ENCODE data around the gene TNNI2. TPM values are rescaled to one million over a fixed set of nuclear protein-coding genes. Genes with fewer than 3 reads are reported as not detected.

Gene TNNI2
- total and polyA plus RNA-seq, 2 donors (not counting 3 experiments of a cell fraction or from before 2014, with no cell fraction given): not detected

GRCh38 chr11:1864231-1864630, 25.4 kb downstream of the TNNI2 start:
- Histone ChIP-seq H2AFZ (ENCODE audit: low read depth, low read length) (peak overlapping the region; percentile 88), H3K36me3 (ENCODE audit: control insufficient read depth in 2 of 2, extremely low read depth in 1 of 2, insufficient read depth in 2 of 2, low read length in 2 of 2) (no peaks in the 10 kb centered on the region), H3K27me3 (ENCODE audit: control insufficient read depth in 2 of 2, insufficient read depth in 2 of 2, low read length in 2 of 2) (no peaks in the 10 kb centered on the region), H3K9me1 (replicated peaks; ENCODE audit: control insufficient read depth, extremely low read depth, insufficient read depth, low read length) (no peaks in the 10 kb centered on the region), H3K9me3 (replicated peaks; ENCODE audit: control insufficient read depth, insufficient read depth, low read length) (no peaks in the 10 kb centered on the region), H3K9ac (replicated peaks; ENCODE audit: extremely low read depth, insufficient read depth, low read length) (no peak overlapping the region), H3K27ac (ENCODE audit: insufficient read depth, low read depth, low read length) (no peak overlapping the region), H3K4me3 (replicated peaks in 1 of 3; ENCODE audit: insufficient read depth in 1 of 3, low read depth in 1 of 3, low read length in 3 of 3) (no peak overlapping the region), H3K79me2 (ENCODE audit: control insufficient read depth, insufficient read depth, low read length) (no peaks in the 10 kb centered on the region), H4K20me1 (replicated peaks; ENCODE audit: control insufficient read depth, extremely low read depth, insufficient read depth, low read length) (no peaks in the 10 kb centered on the region), H3K4me2 (ENCODE audit: insufficient read depth, low read length) (no peak overlapping the region), H3K4me1 (ENCODE audit: control insufficient read depth, extremely low read depth, insufficient read depth, low read length) (peaks cover 12% of the 10 kb centered on the region)
- FAIRE-seq: no peak
- TF ChIP-seq POLR2AphosphoS5 (IDR thresholded peaks at IDR 0.05; ENCODE audit: insufficient read depth, low read depth, low read length) (no peak), JUN (IDR thresholded peaks at IDR 0.05; ENCODE audit: borderline replicate concordance, insufficient read depth, insufficient read length, low read depth) (no peak), EZH2 (IDR thresholded peaks at IDR 0.05; ENCODE audit: borderline replicate concordance, low read depth, low read length, severe bottlenecking) (no peak), GATA2 (IDR thresholded peaks at IDR 0.05; ENCODE audit: insufficient read depth, insufficient read length, low read depth, low read length) (no peak), FOS (IDR thresholded peaks at IDR 0.05; ENCODE audit: borderline replicate concordance, insufficient read depth, low read length) (no peak), POLR2A (IDR thresholded peaks at IDR 0.05; ENCODE audit: low read depth, low read length) (no peak), MYC (IDR thresholded peaks at IDR 0.05; ENCODE audit: low read depth, low read length) (no peak)
- TF ChIP-seq, protein P1, sequence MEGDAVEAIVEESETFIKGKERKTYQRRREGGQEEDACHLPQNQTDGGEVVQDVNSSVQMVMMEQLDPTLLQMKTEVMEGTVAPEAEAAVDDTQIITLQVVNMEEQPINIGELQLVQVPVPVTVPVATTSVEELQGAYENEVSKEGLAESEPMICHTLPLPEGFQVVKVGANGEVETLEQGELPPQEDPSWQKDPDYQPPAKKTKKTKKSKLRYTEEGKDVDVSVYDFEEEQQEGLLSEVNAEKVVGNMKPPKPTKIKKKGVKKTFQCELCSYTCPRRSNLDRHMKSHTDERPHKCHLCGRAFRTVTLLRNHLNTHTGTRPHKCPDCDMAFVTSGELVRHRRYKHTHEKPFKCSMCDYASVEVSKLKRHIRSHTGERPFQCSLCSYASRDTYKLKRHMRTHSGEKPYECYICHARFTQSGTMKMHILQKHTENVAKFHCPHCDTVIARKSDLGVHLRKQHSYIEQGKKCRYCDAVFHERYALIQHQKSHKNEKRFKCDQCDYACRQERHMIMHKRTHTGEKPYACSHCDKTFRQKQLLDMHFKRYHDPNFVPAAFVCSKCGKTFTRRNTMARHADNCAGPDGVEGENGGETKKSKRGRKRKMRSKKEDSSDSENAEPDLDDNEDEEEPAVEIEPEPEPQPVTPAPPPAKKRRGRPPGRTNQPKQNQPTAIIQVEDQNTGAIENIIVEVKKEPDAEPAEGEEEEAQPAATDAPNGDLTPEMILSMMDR (IDR thresholded peaks at IDR 0.05; ENCODE audit: extremely low read depth in 1 of 2, insufficient read depth in 1 of 2, low read depth in 1 of 2, low read length in 2 of 2): no peak
- TF ChIP-seq, protein P2, sequence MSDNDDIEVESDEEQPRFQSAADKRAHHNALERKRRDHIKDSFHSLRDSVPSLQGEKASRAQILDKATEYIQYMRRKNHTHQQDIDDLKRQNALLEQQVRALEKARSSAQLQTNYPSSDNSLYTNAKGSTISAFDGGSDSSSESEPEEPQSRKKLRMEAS (IDR thresholded peaks at IDR 0.05; ENCODE audit: insufficient read depth, insufficient read length): no peak
- BruUV-seq (replicated peaks): no TSS peak
- intact Hi-C loops (cut with micrococcal nuclease): no loop called here
- ChIA-PET CTCF (interaction anchor here (3.9 kb wide), 1 partner anchor 18 kb away, joined by 21 read pairs; no protein-coding TSS in a partner anchor), POLR2A (no interaction called here)
- dilution Hi-C loops (cut with MboI; ENCODE audit: extremely low pct_ligation_motif_present, low sequenced_read_pairs): no loop called here
- no peak for DNase-seq (ENCODE audit: low read depth, low spot score)
